GM12892 (cell line): Measurements from ENCODE around the gene PSMG4.

ENCODE experiments used
- POLR2A ChIP-seq: IDR thresholded peaks from 2 replicates; pipeline ENCODE4 v1.6.1; 2011; ENCODE audit warnings: low read depth, low read length, control low read depth
- POLR2AphosphoS5 ChIP-seq: IDR thresholded peaks from 2 replicates; pipeline ENCODE4 v1.6.1; 2011; ENCODE audit warnings: low read depth, low read length, control low read depth
- TAF1 ChIP-seq: IDR thresholded peaks from 2 replicates; pipeline ENCODE4 v1.6.1; 2011; ENCODE audit warnings: low read depth, mild to moderate bottlenecking, control low read depth, low read length, borderline replicate concordance

GRCh38 chr6:3214898-3215297, 43.8 kb upstream of the PSMG4 start:
- TF ChIP-seq POLR2A (no peak), TAF1 (no peak), POLR2AphosphoS5 (no peak)
